OCI-M1 (cell line): ENCODE data around the gene KMT2D.

ENCODE experiments used
- DNase-seq: peaks from one replicate; lab custom pipeline; 2025; lab: John Stamatoyannopoulos, UW

Gene KMT2D

GRCh38 chr12:49018261-49019119, 42.1 kb downstream of the KMT2D start, which contains the start of gene PRKAG1:
TSS of gene PRKAG1 (minus strand) at chr12:49018776. CDS start at chr12:49018740, 36 bp downstream.
- DNase-seq = peak; percentile 99

- DNase-seq = peak; percentile 86
These were observed 42.7 kb downstream of the KMT2D start for GRCh38 chr12:49017891-49018260.

- peak; percentile 71 for DNase-seq
These were observed 45.4 kb downstream of the KMT2D start for GRCh38 chr12:49015196-49015595.

- peak; percentile 61 for DNase-seq
These were observed 46.0 kb downstream of the KMT2D start for GRCh38 chr12:49014547-49014946.

DNA sequence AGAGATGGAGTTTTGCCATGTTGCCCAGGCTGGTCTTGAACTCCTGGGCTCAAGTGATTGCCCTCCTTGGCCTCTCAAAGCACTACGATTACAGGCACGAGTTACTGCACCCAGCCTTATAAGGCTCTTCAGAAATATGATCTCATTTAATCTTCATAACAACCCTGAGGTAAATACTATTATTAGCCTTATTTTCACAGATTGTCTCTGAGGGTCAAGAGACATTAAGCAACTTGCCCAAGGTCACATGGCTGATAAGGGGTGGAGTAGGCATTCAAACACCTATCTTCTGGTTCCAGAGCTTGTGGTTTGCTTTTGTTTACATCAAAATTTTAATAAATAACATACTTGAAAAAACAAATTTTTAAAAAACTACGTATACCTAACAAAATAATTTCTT, 47.2 kb downstream of the KMT2D start:
- peak; percentile 11 for DNase-seq

GRCh38 chr12:49012739-49013138, 47.9 kb downstream of the KMT2D start:
- no peak for DNase-seq
